VCaP (cell line): ENCODE data around the gene ITGA5.
"Not testable (repeated sequence)": the region's sequence is repeated elsewhere in the genome, so short reads cannot be mapped to it uniquely, and the experiment has no call there.

Experiments
- H3K27ac ChIP-seq: fragments of 450-650 bp; 2 replicates; pipeline ENCODE4 v1.5.1; 2017
- CTCF ChIP-seq: fragments of 450-650 bp; conservative IDR thresholded peaks from 2 replicates; pipeline ENCODE4 v1.5.1; 2017; ENCODE audit warnings: mild to moderate bottlenecking, moderate library complexity

ITGA5 gene

GRCh38 chr12:54355104-54355815 is 63.8 kb downstream of the ITGA5 start:
- H3K27ac ChIP-seq: no peak overlapping the region; the same call in 1 of the 2 replicates
- TF ChIP-seq CTCF: no peak

- H3K27ac ChIP-seq: not testable (repeated sequence)
Measured at GRCh38 chr12:54354271-54354670, 64.8 kb downstream of the ITGA5 start.

GRCh38 chr12:54352891-54353874 is 65.9 kb downstream of the ITGA5 start:
- H3K27ac ChIP-seq: no peak overlapping the region
- no peak for TF ChIP-seq CTCF

GRCh38 chr12:54352022-54352531 is 67.0 kb downstream of the ITGA5 start:
- TF ChIP-seq CTCF: no peak
- no peak overlapping the region for H3K27ac ChIP-seq

GRCh38 chr12:54351341-54351740 is 67.7 kb downstream of the ITGA5 start:
- no peak for TF ChIP-seq CTCF
- H3K27ac ChIP-seq: no peak overlapping the region

- H3K27ac ChIP-seq: no peak overlapping the region
- TF ChIP-seq CTCF: no peak
Measured at GRCh38 chr12:54350743-54351142, 68.3 kb downstream of the ITGA5 start.

GRCh38 chr12:54349679-54350078 is 69.4 kb downstream of the ITGA5 start:
- H3K27ac ChIP-seq: no peak overlapping the region
- TF ChIP-seq CTCF: no peak
